GM13976 (cell line): ENCODE data around the gene HIP1.

Source experiments
- DNase-seq: peaks from one replicate; pipeline ENCODE4 v3.0.0; 2012; ENCODE audit warnings: low spot score
- in situ Hi-C: fragments of 300-500 bp; cut with MboI; formaldehyde crosslinking; loops from one replicate; pipeline ENCODE4 v1.12.0; 2022; ENCODE audit warnings: low sequenced_read_pairs, mixed read lengths, inconsistent platforms; ENCODE audit not compliant: unreplicated experiment
- TF ChIP-seq, protein P1 (sequence below): IDR thresholded peaks from 2 replicates; pipeline ENCODE4 v1.5.1; 2012; ENCODE audit warnings: borderline replicate concordance, mild to moderate bottlenecking; ENCODE audit not compliant: insufficient read depth; ENCODE audit errors: extremely low read depth, missing control alignments, control extremely low read depth

Gene HIP1

DNA sequence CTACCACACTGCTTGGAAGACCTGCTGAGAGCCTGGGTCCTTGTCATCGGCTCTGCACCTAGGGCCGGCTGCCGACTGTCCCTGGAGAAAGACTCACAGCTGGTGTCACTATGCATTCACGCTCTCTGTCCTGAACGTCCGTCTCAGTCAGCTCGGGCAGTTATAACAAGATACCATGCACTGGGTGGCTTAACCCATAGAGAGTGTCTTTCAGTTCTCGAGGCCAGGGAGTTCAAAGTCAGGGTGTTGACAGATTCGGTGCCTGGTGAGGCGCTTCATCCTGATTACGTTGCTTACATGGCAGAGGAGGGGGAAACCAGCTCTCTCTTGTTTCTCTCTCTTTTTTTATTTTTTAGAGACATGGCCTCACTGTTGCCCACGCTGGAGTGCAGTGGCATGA lies 155.5 kb downstream of the HIP1 start:
- TF ChIP-seq, protein P1, sequence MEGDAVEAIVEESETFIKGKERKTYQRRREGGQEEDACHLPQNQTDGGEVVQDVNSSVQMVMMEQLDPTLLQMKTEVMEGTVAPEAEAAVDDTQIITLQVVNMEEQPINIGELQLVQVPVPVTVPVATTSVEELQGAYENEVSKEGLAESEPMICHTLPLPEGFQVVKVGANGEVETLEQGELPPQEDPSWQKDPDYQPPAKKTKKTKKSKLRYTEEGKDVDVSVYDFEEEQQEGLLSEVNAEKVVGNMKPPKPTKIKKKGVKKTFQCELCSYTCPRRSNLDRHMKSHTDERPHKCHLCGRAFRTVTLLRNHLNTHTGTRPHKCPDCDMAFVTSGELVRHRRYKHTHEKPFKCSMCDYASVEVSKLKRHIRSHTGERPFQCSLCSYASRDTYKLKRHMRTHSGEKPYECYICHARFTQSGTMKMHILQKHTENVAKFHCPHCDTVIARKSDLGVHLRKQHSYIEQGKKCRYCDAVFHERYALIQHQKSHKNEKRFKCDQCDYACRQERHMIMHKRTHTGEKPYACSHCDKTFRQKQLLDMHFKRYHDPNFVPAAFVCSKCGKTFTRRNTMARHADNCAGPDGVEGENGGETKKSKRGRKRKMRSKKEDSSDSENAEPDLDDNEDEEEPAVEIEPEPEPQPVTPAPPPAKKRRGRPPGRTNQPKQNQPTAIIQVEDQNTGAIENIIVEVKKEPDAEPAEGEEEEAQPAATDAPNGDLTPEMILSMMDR = no peak
- no peak for DNase-seq
- in situ Hi-C loops = no loop called here

GRCh38 chr7:75579899-75580298 lies 158.8 kb downstream of the HIP1 start:
- in situ Hi-C loops = no loop called here
- TF ChIP-seq, protein P1 = no peak
- no peak for DNase-seq

- TF ChIP-seq, protein P1 = no peak
- no peak for DNase-seq
- in situ Hi-C loops = no loop called here
These were observed 160.7 kb downstream of the HIP1 start for GRCh38 chr7:75578081-75578480.

DNA sequence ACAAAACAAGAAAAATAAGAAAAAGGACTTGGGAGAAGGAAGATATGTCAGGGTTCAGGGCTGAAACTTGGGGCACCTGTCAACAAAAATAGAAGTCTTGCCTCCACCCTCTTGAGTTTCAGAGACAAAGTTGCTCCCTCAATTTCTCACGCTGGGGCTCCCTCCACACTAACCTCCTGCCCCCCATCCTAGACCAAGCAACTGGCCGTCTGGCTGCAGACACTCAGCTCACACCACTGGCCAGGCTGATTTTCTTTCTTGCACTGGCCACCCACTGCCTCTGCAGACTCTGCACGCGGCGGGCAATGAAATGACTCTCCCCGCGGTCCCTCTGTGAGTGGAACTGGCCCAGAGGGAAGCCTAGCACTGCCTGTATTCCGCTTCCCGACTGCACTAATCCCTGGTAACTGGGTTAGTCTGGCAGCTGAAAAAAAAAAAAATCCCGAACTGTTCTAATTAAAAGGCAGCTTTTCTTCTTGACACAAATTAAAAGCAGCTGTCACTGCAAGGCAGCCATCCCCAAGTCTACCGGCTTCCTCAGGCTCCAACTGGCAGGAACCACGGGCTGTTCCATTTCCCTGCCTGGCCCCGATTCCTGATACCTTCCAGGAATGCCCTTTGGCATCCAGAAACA lies 163.1 kb downstream of the HIP1 start:
- in situ Hi-C loops = no loop called here
- DNase-seq = no peak
- TF ChIP-seq, protein P1 = no peak

DNA sequence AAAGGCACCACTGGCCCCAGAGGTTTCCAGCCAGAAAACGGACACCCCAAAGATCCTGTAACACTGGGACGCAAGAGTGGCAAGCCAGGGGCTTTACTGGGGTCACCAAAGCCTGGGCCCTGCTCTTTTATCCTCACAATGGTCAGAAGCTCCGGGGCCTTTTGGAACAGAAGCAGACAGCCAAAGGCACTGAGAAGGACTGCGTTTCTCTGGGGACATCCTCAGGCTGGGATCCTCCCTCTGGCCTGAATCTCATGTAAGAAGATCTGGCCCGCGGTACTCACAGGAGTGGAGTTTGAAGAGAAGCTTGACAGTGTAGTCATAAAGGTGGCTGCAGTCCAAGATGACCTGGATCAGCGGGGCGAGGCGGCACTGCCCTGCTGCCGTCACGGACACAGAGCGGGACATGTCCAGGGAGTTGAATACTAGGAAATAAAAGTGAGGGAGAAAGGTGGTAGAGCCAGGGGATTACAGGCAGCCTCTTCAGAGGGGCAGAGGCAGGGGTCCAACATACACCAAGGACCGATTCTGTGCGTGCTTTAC lies 165.2 kb downstream of the HIP1 start:
- DNase-seq = no peak
- in situ Hi-C loops = no loop called here
- TF ChIP-seq, protein P1 = no peak

DNA sequence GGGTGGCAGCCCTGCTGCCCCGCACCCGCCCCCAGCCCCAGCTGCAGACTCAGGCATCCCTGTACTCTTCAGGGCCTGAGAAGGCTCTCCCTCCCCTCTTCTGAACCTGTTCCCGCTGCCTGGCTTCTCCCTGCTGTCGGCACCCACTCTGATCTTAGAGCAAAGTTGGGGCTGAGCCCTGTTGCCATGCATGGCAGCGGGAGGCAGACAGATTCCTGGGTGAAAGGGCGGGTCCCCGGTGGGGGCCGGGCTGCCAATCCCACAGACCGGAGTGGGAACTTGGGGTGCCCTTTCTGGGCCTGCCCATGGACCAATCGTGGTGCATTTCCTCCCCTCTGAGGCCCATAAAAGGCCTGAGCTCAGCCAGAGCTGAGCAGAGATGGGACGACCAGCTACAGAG lies 165.9 kb downstream of the HIP1 start:
- TF ChIP-seq, protein P1 = no peak
- in situ Hi-C loops = no loop called here
- no peak for DNase-seq

DNA sequence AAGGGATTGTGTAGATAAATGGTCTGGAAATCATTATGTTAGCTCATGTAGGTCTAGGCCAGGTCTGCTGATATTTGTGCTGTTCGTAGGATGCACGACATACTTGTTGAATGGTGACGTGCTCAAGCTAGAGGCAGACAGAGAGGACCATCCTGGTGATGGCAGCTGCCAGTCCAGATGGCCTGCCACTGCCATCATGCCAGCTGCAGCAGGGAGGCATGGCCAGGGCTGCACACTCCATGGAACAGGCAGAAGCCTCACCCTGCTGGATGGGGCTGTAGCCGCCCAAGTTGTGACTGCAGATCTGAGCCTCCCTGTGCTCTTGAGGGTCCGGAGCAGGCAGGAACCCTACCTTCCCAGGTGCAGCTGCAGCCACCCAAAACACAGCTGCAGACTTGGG lies 166.3 kb downstream of the HIP1 start:
- in situ Hi-C loops = no loop called here
- TF ChIP-seq, protein P1 = no peak
- DNase-seq = no peak
